Keratinocyte (primary cell): ENCODE data around the gene CSTB. TPM values are rescaled to one million over a fixed set of nuclear protein-coding genes. Genes with fewer than 3 reads are reported as not detected.
A peak's percentile ranks its signal among the peaks of the same experiment; 100 is the strongest.

ENCODE experiments used
- DNase-seq: peaks from one replicate; pipeline ENCODE4 v3.0.0-alpha.2; 2011; ENCODE audit warnings: low read depth, missing footprints, low spot score
- FAIRE-seq: peaks from 2 replicates; lab custom pipeline; 2011; peaks lifted over from hg19 to GRCh38; lab: Jason Lieb, UNC
- H2AFZ ChIP-seq: 2 replicates; pipeline ENCODE4 v1.6.0; 2012; ENCODE audit warnings: low read length, control low read depth, inconsistent platforms; ENCODE audit not compliant: control insufficient read depth
- H3K27ac ChIP-seq: 2 replicates; pipeline ENCODE4 v1.5.1; 2011; ENCODE audit warnings: low read length; ENCODE audit not compliant: control insufficient read depth, insufficient read depth
- H3K27me3 ChIP-seq: 3 replicates; pipeline ENCODE4 v1.6.0; 2011; ENCODE audit warnings: low read length; ENCODE audit not compliant: control insufficient read depth, insufficient read depth; ENCODE audit errors: extremely low read depth
- H3K36me3 ChIP-seq, 2 experiments: 2 replicates in 1 of 2; 3 replicates in 1 of 2; pipeline ENCODE4 v1.5.1; 2011; ENCODE audit warnings: low read length in 2 of 2, mild to moderate bottlenecking in 1 of 2; ENCODE audit not compliant: control insufficient read depth in 2 of 2, insufficient read depth in 2 of 2; ENCODE audit errors: extremely low read depth in 1 of 2
- H3K4me1 ChIP-seq: 3 replicates; pipeline ENCODE4 v1.5.1; 2011; ENCODE audit warnings: low read length; ENCODE audit not compliant: control insufficient read depth, insufficient read depth; ENCODE audit errors: extremely low read depth
- H3K4me2 ChIP-seq: 3 replicates; pipeline ENCODE4 v1.6.0; 2011; ENCODE audit warnings: low read depth, low read length; ENCODE audit not compliant: control insufficient read depth, insufficient read depth; ENCODE audit errors: extremely low read depth
- H3K4me3 ChIP-seq, 3 experiments: fragments of 200-600 bp in 1 of 3; sonication (generic) in 1 of 3; 2 replicates in 2 of 3; 3 replicates in 1 of 3; pipeline ENCODE4 v1.5.1; 2011 to 2016; ENCODE audit warnings: low read length in 3 of 3, mild to moderate bottlenecking in 3 of 3, control low read depth in 2 of 3, inconsistent platforms in 1 of 3, low read depth in 1 of 3, mixed read lengths in 1 of 3, mixed run types in 1 of 3, moderate library complexity in 1 of 3; ENCODE audit not compliant: control insufficient read depth in 2 of 3, insufficient read depth in 2 of 3; ENCODE audit errors: extremely low read depth in 1 of 3
- H3K79me2 ChIP-seq: 2 replicates; pipeline ENCODE4 v1.6.0; 2012; ENCODE audit warnings: low read length; ENCODE audit not compliant: control insufficient read depth, insufficient read depth
- H3K9ac ChIP-seq: 3 replicates; pipeline ENCODE4 v1.6.0; 2011; ENCODE audit warnings: low read length; ENCODE audit not compliant: control insufficient read depth, insufficient read depth; ENCODE audit errors: extremely low read depth
- H3K9me1 ChIP-seq: 3 replicates; pipeline ENCODE4 v1.6.0; 2011; ENCODE audit warnings: low read length; ENCODE audit not compliant: control insufficient read depth, insufficient read depth; ENCODE audit errors: extremely low read depth
- H3K9me3 ChIP-seq: 2 replicates; pipeline ENCODE4 v1.5.1; 2012; ENCODE audit warnings: low read depth, low read length; ENCODE audit not compliant: control insufficient read depth
- H4K20me1 ChIP-seq: 3 replicates; pipeline ENCODE4 v1.6.0; 2011; ENCODE audit warnings: low read length; ENCODE audit not compliant: control insufficient read depth, insufficient read depth; ENCODE audit errors: extremely low read depth
- CTCF ChIP-seq, 3 experiments: IDR thresholded peaks in 1 of 3; conservative IDR thresholded peaks in 1 of 3; optimal IDR thresholded peaks in 1 of 3; 2 replicates in 2 of 3; 3 replicates in 1 of 3; pipeline versions ENCODE3 to v1.5.1; 2011; ENCODE audit warnings: low read length in 3 of 3, mild to moderate bottlenecking in 3 of 3, moderate library complexity in 2 of 3, control low read depth in 1 of 3, inconsistent platforms in 1 of 3; ENCODE audit not compliant: insufficient read depth in 2 of 3; ENCODE audit errors: extremely low read depth in 1 of 3
- EZH2 ChIP-seq: IDR thresholded peaks from one replicate; pipeline ENCODE4 v1.6.1; 2012; ENCODE audit warnings: inconsistent platforms, mild to moderate bottlenecking, low read length, moderate library complexity
- dilution Hi-C: fragments of 300-500 bp; cut with MboI; formaldehyde crosslinking; loops from one replicate; pipeline ENCODE4 v1.7.0; 2020; ENCODE audit warnings: low sequenced_read_pairs; ENCODE audit not compliant: extremely low pct_ligation_motif_present
- polyA minus RNA-seq, 3 experiments: library from RNA; depleted of rRNA, polyadenylated mRNA; stranded (reverse); fragments of >200 nt; gene quantifications; 1 replicate in 1 of 3; 2 replicates in 1 of 3; 3 replicates in 1 of 3; pipeline ENCODE4 v1.2.3, GENCODE V29; 2011
- polyA plus RNA-seq, 5 experiments: library from polyadenylated mRNA; depleted of rRNA in 3 of 5; stranded (reverse) in 3 of 5; stranded (forward) in 1 of 5; unstranded in 1 of 5; fragments of >200 nt; gene quantifications; 1 replicate in 1 of 5; 2 replicates in 3 of 5; 3 replicates in 1 of 5; pipeline versions ENCODE4 v1.2.1 to v1.2.3, GENCODE V29; 2011 to 2012; ENCODE audit warnings: missing spikeins in 2 of 5, low read depth in 1 of 5, low replicate concordance in 1 of 5

CSTB gene
- polyA plus RNA-seq (126 to 167 TPM (median 152 TPM) in 3 replicates), polyA minus RNA-seq (34.1 to 136 TPM (median 81.0 TPM) in 3 replicates)
- polyA plus RNA-seq (2011; ENCODE audit: low read depth), result 168 TPM
- 208 and 215 TPM in 2 replicates for polyA plus RNA-seq (2011; cell fraction: cytosol; rRNA removed)
- polyA plus RNA-seq (2011; cell fraction: nucleus; rRNA removed), result 66.9 and 73.9 TPM in 2 replicates
- polyA plus RNA-seq (2012; ENCODE audit: low replicate concordance), result 168 and 493 TPM in 2 replicates
- polyA minus RNA-seq (2011; cell fraction: cytosol; rRNA and poly(A)+ RNA removed), result 68.9 TPM
- 14.6 and 18.0 TPM in 2 replicates for polyA minus RNA-seq (2011; cell fraction: nucleus; rRNA and poly(A)+ RNA removed)

- H4K20me1 ChIP-seq, result peaks cover 5% of the 10 kb centered on the region
- no peak for TF ChIP-seq EZH2
- no peak for TF ChIP-seq CTCF (optimal IDR thresholded peaks at IDR 0.05 in 1 of 3, IDR thresholded peaks at IDR 0.05 in 1 of 3, conservative IDR thresholded peaks at IDR 0.05 in 1 of 3; ENCODE audit: extremely low read depth in 1 of 3, insufficient read depth in 2 of 3, low read length in 3 of 3)
- H3K4me3 ChIP-seq, result peak within 1 kb of the TSS; percentile 71 to 84 (median 82)
- H3K9ac ChIP-seq, result peak within 1 kb of the TSS; percentile 89
- peaks cover 17 to 24% of the 10 kb centered on the region in 2 experiments for H3K36me3 ChIP-seq
- DNase-seq (no peak), FAIRE-seq (no peak)
- H3K4me1 ChIP-seq, result peaks cover 8% of the 10 kb centered on the region
- H3K79me2 ChIP-seq, result peaks cover 13% of the 10 kb centered on the region
- peak within 1 kb of the TSS; percentile 74 for H3K27ac ChIP-seq
- H3K27me3 ChIP-seq, result no peaks in the 10 kb centered on the region
- H2AFZ ChIP-seq, result peak within 1 kb of the TSS; percentile 70
- no peaks in the 10 kb centered on the region for H3K9me3 ChIP-seq
- H3K4me2 ChIP-seq, result peak within 1 kb of the TSS; percentile 81
- H3K9me1 ChIP-seq, result no peaks in the 10 kb centered on the region
- dilution Hi-C loops, result no loop called here
These were observed at the start of gene CSTB for GRCh38 chr21:43775795-43776430. TSS of gene CSTB (minus strand) at chr21:43776308. CDS start at chr21:43776269, 39 bp downstream.

- FAIRE-seq (no peak), DNase-seq (no peak)
- Histone ChIP-seq H3K36me3 (no peaks in the 10 kb centered on the region), H3K4me3 (no peak overlapping the region), H3K27me3 (peaks cover 15% of the 10 kb centered on the region), H3K9me3 (no peaks in the 10 kb centered on the region), H4K20me1 (no peaks in the 10 kb centered on the region), H3K79me2 (no peaks in the 10 kb centered on the region), H2AFZ (no peak overlapping the region), H3K4me2 (no peak overlapping the region), H3K9me1 (no peaks in the 10 kb centered on the region), H3K27ac (no peak overlapping the region), H3K9ac (no peak overlapping the region), H3K4me1 (peaks cover 4% of the 10 kb centered on the region)
- no peak for TF ChIP-seq CTCF (optimal IDR thresholded peaks at IDR 0.05 in 1 of 3, IDR thresholded peaks at IDR 0.05 in 1 of 3, conservative IDR thresholded peaks at IDR 0.05 in 1 of 3; ENCODE audit: extremely low read depth in 1 of 3, insufficient read depth in 2 of 3, low read length in 3 of 3)
- dilution Hi-C loops, result no loop called here
These were observed 49.3 kb upstream of the CSTB start for GRCh38 chr21:43825242-43825935.
